GM10847 (cell line): ENCODE measurements around the gene MRPL55.

Experiments
- POLR2A ChIP-seq: IDR thresholded peaks from 2 replicates; pipeline ENCODE4 v1.6.1; 2011; ENCODE audit not compliant: insufficient read length; ENCODE audit errors: extremely low read depth

Gene MRPL55

GRCh38 chr1:228109073-228109961, at the start of gene MRPL55:
Gene MRPL55, minus strand, starts transcription at chr1:228109299. Its CDS starts 1,039 bp downstream, at chr1:228108260.
- peak; percentile 97 for TF ChIP-seq POLR2A

DNA sequence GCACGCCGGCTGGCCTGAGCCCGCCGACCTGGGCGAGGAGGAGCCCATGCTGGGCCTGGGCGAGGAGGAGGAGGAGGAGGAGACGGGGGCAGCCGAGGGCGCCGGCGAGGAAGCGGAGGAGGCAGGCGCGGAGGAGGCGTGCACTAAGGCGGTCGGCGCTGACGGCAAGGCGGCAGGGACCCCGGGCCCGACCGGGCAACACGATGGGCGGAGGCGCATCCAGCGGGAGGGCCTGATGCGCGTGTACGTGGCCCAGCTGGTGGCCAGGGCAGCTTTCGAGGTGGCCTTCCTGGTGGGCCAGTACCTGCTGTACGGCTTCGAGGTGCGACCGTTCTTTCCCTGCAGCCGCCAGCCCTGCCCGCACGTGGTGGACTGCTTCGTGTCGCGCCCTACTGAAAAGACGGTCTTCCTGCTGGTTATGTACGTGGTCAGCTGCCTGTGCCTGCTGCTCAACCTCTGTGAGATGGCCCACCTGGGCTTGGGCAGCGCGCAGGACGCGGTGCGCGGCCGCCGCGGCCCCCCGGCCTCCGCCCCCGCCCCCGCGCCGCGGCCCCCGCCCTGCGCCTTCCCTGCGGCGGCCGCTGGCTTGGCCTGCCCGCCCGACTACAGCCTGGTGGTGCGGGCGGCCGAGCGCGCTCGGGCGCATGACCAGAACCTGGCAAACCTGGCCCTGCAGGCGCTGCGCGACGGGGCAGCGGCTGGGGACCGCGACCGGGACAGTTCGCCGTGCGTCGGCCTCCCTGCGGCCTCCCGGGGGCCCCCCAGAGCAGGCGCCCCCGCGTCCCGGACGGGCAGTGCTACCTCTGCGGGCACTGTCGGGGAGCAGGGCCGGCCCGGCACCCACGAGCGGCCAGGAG, 49.3 kb upstream of the MRPL55 start:
- TF ChIP-seq POLR2A: no peak

DNA sequence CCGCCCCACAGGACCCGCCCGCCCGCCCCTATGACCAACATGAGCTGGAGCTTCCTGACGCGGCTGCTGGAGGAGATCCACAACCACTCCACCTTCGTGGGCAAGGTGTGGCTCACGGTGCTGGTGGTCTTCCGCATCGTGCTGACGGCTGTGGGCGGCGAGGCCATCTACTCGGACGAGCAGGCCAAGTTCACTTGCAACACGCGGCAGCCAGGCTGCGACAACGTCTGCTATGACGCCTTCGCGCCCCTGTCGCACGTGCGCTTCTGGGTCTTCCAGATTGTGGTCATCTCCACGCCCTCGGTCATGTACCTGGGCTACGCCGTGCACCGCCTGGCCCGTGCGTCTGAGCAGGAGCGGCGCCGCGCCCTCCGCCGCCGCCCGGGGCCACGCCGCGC, 48.6 kb upstream of the MRPL55 start:
- no peak for TF ChIP-seq POLR2A

- TF ChIP-seq POLR2A: no peak
Observed at GRCh38 chr1:228156941-228157728, 48.0 kb upstream of the MRPL55 start.

DNA sequence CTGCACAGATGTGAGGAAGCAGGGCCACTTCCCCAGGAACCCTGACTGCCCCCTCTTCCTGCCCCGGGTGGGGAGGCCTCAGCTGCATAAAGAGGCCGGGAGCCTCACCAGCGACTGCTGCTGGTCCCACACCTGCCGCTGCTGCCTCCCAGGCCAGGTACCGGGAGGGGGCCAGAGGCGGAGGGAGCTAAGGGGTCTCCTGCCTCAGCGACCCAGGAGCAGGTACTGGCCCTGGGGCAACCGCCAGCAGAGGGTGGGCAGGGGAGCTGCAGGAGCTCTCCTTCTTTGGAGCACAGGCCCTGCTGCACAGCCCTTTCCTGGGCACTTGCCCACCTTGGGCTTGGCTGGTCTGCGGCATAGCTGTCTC, 47.4 kb upstream of the MRPL55 start:
- TF ChIP-seq POLR2A: no peak

- no peak for TF ChIP-seq POLR2A
Observed at GRCh38 chr1:228155596-228156514, 46.8 kb upstream of the MRPL55 start.

DNA sequence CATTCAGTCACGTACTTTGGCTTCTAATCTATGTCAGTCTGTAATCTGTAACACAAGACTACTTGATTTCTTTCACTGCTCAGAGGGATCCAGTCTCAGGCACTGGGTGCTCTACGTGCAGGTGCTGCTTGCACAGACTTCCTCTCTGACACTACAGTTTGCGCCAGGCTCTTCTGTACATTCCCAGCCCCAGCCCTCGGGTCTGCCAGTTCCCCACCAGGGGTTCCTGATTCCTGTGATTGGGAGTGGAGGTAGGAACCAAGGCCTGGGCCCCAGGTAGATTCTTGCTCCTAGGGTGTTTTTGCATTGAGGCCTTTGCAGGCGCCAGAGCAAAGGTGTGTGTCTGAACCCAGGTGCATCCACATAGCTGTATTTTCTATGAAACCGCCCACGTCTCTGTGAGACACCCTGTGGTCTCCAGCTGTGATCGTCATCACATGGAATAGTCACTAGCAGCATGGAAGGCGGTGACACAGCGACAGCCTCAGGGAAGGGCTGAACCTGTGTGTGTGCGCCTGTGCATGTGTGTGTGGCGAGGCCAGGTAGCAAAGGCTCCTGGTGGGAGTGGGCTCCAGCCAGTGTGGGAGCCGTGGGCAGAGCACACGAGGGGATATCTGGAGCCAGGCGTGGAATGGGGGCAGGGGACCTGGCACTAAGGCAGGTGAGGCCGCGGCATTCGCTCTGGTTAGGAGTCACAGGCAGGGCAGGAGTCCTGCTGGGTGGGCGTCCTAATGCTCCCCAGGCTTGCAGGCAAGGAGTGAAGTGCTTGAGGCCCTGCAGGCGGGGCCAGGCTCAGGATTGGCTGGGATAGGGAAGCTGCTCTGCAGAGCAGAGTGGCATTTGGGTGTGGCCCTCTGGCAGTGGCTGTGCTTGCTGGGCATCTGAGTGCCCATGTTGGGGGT, 45.8 kb upstream of the MRPL55 start:
- TF ChIP-seq POLR2A: no peak

DNA sequence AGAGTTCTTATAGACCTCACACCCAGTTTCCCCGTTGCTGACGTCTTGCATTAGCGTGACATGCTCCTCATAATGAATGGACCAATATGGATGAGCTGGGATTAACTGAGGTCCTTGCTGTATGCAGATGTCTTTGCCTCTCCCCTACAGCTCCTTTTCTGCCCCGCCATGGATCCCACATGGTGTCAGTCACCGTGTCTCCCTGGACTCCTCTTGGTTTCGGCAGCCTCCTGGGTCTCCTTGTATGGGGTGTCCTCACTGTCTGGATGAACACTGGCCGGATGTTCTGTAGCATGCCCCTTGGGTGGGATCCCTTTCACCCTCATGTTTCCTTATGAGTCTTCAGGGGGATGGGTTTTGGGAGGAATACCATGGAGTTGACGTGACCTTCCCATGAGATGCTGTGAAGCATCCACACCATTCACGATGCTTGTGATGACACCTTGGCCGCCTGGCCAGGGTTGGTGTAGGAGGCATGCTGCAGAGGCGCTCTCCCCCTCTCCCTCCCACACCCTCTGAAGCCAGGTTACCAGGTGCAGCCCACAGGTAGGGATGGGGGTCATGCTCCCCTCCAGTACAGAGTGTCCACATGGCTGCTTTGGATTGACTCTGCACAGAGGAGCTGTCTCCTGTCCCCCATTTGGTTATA, 45.0 kb upstream of the MRPL55 start:
- no peak for TF ChIP-seq POLR2A

DNA sequence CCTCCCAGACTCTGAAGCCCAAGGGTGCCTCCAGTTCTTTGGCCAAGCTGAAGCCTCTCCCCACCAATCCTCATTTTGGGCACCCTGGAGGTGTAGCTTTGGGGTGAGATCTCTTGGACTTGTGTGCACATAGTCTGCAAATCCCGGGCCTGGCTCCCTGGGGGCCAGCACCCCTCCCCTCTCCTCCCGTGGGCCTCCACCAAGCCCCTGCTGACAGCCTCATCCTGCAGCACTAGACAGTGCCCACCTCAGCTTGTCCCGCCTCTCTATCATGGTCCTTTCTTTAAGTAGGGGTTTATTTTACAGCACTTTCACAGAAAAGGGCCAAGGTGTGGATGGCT, 43.8 kb upstream of the MRPL55 start:
- TF ChIP-seq POLR2A: no peak

DNA sequence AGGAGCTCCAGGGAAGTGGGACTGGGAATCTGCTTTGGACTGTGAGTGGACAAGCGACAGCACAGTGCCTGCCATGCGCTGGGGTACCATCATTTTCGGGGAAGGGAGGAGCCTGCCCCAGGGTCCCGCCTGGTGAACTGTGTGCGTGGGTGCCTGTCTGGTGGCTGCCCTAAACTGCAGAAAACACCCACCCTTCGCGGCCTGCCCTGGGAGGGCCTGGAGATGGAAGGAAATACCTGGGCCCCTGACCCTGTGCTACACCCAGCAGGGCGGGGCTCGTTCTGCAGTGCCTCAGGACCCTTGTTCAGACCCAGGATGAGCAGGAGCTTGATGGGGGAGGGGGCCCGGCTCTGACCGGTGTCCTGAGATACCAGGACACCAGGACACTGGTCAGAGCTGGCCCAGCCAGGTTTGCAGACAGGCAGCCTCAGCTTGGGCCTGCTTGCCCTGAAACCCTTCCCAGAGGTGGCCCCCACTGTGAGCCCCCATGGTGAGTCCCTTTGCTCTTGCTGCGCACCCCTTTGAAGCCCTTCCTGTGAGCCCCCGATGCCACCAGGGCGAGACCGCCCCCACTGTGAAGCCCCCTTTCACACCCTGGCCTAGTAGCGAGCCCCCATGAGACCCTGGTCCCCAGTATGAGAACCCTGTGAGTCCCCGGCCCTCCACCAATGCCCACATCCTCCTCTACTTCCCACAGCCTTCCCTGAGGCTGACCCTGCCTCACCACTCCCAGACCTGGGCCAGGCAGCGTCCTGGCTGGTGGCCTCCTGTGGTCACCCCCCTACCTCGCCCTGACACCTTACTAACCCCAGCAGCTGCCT, 43.2 kb upstream of the MRPL55 start:
- no peak for TF ChIP-seq POLR2A

DNA sequence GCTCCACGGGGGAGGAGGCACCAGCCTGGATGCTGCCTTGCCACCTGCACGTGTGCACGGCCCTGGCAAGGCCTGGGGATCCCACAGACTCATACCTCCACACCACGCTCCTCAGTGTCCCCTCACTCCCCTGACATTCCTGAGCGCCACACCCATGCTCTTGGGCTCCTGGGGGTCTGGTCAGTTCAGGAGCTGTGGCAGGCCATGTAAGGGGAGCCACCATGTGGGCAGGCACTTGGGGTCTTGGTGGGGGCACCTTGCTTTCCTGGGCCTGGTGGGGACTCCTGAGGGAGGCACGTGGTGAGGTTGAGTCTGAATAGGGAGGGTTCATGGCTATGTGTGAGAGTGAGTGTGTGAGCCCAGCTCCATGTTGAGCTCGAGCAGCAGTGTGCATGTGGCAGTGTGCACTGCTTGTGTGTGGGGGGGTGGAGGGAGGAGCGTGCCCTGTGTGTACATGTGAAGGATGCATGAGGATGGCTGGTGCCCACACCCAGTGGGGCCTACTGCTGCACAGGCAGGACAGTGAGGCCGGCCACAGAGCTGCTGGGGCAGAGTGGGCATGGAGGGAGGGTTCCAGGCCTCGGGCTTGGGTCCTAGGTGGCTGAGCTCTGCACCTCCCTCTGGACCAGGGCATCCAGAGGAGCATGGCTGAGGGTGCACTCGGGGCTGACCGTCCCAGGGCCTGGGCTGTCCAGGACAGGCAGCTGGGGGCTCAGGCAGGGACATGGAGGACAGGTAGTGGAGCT, 42.3 kb upstream of the MRPL55 start:
- TF ChIP-seq POLR2A: no peak
